NOMO-1 treated with dmso at 0.1 percent for 144 hours (cell line): Measurements from ENCODE around the gene RNU1-3.
"Not testable (repeated sequence)": the region's sequence is repeated elsewhere in the genome, so short reads cannot be mapped to it uniquely, and the experiment has no call there.

Experiments
- DNase-seq: peaks from one replicate; lab custom pipeline; 2025; ENCODE audit not compliant: unreplicated experiment; lab: John Stamatoyannopoulos, UW

Gene RNU1-3

DNA sequence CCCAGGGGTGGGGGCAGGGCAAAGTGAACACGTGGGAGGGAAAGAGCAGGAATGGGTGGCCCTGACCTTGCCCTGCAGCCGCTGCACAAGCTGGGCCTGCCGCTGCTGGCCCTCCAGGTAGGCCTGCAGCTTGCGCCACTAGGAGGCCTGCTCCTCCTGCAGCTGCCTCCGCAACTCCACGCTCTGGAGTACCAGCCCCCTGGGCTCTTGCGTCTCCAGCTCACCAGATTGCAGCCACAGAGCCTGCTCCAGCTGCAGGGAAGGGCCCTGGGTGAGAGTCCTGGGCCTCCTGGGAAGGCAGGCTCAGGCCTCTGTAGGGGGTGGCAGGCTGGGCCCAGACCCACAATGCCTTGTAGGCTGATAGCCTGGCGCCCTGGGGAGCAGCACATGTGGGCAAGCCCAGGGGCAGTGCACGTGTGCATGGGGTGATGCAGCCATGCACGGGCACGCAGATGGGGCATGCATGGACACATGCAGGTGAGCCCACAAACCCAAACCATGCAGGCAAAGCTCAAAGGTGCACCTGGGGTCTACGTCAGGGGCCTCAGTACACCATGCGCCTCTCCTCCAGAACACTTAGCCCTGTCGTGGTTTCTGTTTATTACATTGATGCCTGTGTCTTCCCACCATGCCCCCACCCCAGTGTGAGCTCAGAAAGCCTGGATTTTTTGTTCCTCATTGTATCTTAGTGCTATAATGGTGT, 9.6 kb downstream of the RNU1-3 start:
- not testable (repeated sequence) for DNase-seq

DNA sequence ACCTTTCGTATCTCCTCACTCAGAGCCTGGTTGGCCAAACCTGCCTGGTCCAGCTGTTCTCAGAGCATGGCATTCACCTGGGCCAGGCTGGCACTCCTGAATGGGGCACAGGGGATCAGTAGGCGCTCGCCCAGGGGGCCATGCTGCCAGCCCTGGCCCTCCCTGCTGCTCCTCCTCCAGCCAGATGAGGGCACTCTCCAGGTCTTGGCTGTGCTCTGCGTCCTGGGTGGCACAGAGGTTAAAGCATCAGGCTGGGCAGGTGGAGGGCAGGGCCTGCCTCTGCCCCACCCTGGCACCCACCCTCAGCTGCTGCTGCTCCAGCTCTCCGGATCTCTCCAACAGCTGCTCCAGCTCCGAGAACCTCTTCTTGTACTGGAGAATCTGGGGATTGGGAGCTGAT, 10.2 kb downstream of the RNU1-3 start:
- not testable (repeated sequence) for DNase-seq

DNA sequence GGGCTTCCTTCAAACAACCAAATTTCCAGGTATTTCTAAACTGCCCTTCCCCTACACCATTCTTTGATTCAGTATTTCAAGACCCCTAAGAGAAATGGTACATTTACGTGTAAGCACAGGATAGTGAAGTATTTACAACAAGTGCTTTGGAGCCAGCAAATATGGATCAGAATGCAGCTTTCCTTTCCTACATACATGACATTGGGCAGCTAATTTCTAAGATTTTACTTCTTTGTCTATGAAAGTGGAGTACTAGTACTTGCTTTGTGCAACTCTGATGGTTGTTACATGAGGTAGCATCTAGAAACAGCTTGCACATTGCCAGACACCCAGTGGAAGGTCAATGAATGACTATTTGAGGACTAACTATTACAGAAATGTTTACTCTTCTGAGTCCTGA, 15.2 kb downstream of the RNU1-3 start:
- DNase-seq, result not testable (repeated sequence)

DNA sequence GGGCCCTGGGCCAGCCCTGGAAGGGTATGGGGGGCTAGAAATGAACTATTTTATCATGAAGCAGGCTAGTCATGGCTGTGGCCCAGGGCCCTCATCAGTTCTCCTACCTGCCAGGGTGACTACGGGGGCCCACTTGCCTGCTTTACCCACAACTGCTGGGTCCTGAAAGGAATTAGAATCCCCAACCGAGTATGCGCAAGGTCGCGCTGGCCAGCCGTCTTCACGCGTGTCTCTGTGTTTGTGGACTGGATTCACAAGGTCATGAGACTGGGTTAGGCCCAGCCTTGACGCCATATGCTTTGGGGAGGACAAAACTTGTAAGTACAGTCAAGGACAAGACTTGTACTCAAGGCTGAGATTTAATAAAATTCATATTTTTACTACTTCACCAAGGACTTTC, 16.8 kb downstream of the RNU1-3 start:
- DNase-seq, result not testable (repeated sequence)

DNA sequence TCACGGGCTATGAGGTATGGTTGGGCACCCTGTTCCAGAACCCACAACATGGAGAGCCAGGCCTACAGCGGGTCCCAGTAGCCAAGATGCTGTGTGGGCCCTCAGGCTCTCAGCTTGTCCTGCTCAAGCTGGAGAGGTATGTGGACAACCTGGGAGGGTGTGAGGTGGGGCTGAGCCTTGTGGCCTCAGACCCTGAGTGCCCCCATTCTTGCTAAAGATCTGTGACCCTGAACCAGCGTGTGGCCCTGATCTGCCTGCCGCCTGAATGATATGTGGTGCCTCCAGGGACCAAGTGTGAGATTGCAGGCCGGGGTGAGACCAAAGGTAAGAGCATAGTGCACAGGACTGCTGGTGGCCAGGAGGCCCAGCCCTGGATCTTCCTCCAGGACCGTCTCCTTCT, 17.4 kb downstream of the RNU1-3 start:
- not testable (repeated sequence) for DNase-seq

DNA sequence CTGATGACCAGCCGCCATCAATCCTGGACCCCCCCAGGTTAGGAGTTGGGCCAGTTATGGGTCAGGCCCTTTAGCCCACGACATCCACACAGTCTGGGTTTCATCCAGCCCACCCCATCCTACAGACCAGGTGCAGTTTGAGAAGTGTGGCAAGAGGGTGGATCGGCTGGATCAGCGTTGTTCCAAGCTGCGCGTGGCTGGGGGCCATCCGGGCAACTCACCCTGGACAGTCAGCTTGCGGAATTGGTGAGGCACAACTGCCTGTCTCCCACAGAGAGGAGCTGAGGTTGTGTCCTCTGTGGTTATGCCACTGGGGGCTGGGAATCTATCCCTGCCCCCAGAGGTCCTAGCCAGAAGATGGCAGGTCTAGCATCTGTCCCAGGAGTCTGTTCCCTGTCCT, 18.0 kb downstream of the RNU1-3 start:
- DNase-seq, result not testable (repeated sequence)

DNA sequence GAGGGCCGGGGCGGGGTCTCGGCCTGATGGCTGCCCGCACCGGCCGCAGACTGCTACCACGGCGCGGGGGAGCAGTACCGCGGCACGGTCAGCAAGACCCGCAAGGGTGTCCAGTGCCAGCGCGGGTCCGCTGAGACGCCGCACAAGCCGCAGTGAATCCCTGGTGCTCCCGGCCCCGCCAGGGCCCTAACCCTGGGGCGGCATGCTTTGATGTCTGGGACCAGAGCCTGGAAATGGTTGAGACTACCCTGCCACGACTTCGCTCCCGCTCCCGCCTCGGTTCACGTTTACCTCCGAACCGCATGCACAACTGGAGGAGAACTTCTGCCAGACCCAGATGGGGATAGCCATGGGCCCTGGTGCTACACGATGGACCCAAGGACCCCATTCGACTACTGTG, 18.5 kb downstream of the RNU1-3 start:
- DNase-seq, result not testable (repeated sequence)

DNA sequence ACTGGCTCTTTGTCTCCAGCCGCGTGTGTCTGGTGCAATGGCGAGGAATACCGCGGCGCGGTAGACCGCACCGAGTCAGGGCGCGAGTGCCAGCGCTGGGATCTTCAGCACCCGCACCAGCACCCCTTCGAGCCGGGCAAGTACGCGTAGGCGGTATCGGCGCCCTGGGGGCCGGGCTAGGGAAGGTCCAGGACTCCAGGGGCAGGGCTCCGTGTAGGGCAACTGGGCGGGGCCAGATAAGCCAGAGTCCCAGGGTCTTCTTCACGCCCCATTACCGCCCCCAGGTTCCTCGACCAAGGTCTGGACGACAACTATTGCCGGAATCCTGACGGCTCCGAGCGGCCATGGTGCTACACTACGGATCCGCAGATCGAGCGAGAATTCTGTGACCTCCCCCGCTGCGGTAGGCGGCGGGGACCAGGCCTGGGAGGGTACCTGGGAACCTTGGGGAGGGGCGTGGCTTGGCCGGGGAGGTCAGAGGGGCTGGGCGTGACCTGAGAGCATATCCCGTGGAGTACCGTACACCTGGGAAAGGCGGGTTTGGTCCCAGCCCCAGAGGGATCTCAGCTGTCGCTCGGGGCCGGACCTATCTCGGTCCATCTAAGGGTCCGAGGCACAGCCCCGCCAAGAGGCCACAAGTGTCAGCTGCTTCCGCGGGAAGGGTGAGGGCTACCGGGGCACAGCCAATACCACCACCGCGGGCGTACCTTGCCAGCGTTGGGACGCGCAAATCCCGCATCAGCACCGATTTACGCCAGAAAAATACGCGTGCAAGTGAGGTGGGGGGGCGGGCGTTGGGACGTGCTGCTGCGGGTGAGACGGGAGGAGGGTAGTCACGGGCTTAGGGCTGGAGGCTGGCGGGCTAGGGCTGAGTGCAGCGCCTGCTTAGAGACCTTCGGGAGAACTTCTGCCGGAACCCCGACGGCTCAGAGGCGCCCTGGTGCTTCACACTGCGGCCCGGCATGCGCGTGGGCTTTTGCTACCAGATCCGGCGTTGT, 19.3 kb downstream of the RNU1-3 start:
- DNase-seq, result not testable (repeated sequence)

DNA sequence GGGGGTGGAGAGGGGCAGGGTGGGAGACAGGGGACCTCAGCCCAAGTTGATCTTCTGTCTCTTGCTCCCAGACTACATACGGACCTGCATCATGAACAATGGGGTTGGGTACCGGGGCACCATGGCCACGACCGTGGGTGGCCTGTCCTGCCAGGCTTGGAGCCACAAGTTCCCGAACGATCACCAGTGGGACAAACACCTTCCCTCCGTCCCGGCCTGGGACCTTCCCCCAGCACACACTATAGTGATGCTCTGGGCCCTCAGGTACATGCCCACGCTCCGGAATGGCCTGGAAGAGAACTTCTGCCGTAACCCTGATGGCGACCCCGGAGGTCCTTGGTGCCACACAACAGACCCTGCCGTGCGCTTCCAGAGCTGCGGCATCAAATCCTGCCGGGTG, 20.0 kb downstream of the RNU1-3 start:
- not testable (repeated sequence) for DNase-seq

DNA sequence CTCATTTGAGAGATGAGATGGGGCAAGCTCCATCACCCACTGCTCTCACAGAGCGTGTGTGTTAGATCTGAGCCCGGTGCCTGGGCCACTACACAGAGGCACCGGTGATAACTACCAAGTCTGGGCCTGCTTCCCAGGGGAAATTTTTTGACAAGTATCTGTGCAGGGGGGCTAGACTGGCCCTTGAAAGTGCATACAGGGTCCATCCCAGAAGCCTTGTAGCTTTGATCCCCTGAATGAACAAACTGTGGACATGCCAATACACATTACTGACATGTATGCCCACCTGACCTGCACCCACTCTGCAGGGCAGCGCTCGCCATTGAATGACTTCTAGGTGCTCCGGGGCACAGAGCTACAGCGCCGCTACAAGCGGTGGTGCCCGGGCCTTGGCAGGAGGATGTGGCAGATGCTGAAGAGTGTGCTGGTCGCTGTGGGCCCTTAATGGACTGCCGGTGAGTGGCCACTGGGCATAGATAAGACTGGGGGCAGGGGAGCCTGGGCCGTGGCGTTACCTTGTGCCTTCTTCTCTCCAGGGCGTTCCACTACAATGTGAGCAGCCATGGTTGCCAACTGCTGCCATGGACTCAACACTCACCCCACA, 20.6 kb downstream of the RNU1-3 start:
- not testable (repeated sequence) for DNase-seq

DNA sequence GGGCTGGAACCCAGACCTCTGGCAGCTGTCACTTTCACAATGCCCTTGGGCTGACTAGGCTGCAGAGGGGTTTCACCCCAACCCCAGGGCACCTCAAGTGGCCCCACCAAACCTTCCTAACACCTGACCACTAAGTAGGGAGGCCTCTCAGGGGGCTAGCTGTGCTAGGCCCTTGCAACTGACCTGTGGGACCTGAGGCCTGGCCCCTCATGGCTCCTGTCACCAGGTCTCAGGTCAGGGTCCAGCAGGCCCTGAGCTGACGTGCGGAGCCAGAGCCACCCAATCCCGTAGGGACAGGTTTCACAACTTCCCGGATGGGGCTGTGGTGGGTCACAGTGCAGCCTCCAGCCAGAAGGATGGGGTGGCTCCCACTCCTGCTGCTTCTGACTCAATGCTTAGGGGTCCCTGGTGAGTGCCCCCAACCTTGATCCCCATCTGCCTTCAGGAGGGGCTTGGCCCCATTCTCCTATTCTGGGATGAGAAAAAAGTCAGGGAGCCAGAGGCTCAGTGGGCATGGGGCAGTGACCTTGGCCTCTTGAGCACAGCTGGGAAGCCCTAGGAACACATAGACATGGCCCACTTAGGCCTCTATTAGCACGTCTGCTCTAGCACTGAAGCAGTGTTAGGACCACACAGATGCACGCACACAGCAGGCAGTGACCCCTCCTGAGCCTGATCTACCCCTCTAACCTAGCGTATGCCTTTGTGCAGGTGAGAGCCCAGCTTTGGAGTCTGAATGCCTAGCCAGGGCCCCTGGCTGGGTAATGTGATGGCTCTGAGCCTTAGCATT, 21.3 kb downstream of the RNU1-3 start:
- DNase-seq, result not testable (repeated sequence)

DNA sequence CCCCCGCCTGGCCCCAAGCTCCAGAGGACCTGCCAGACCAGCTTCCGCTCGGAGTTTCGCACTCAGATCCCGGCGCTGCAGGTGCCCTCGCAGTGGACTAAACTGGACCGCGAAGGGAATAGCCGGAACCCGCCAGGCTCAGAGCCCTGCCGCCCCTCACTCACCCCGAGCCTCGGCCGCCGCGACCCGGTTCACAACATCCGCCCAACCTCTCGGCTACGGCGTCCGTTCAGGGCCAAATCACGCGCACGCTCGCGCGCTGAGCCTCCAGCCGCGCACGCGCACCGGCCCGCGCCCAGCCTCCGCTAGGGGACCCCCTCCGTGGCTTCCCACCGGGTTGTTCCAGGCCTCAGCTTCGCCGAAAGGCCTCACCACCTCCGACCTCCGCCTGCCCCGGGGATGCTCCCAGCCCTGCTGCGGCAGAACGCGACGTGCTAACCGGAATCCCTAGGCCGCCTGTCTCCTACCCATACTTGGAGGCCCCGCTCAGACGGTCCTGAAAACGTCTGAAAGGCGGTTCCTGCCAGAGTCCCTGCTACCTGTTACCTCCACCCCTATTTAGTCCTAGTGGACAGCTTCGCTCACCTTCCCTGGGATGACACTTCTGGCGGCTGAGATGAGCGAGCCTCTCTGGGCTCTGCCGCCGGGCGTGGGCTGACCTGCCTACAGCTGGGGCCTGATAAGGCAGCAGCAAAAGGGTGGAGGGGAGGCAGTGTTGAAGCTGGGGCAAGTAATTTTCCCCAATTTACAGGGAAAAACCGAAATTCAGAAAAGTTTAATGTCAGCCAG, 22.1 kb downstream of the RNU1-3 start:
- peak; percentile 92 for DNase-seq

DNA sequence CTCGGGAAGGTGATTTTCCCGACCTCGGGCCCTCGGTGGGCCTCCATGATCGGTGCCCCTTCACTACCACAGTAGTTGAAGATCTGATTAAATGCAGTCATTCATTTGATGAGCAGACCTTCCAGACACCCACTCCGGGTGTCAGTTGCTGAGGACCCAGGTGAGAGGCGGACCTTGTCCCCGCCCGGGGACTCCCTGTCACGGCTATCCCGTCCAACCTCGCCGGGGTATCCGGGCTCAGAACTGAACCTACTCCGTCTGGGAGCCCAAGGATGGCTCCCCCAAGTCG, 22.6 kb downstream of the RNU1-3 start:
- no peak for DNase-seq

DNA sequence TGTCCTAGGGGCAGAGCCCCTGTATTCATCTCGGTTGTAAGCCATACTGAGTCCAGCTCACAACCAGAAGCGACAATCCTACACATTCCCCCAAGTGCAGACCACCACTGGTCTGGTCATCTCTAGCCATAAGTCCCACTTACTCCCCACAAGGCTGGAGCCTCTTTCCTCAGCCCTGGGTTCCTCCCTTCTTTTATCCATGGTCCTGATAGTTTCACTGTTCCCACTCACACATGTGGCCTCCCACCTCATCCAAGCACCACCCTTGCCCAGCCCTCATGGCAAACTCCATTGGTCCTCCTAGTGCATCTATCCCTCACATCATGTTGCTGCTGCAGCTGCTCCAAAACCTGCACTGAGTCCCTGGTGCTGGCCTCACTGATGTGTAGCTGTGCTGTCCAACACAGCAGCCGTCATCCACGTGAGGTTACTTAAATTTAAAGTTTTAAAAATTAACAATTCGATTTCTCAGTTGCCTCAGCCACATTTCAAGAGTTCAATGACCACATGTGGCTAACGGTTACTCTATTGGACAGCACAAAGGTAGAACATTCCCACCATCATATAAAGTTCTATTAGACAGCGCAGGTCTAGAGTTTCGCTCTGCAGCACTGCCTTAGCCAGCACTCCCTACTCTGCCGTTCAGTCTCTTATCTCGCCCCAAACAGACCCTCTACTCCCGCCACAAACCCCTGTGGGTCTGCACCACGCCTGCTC, 23.1 kb downstream of the RNU1-3 start:
- peak; percentile 27 for DNase-seq

DNA sequence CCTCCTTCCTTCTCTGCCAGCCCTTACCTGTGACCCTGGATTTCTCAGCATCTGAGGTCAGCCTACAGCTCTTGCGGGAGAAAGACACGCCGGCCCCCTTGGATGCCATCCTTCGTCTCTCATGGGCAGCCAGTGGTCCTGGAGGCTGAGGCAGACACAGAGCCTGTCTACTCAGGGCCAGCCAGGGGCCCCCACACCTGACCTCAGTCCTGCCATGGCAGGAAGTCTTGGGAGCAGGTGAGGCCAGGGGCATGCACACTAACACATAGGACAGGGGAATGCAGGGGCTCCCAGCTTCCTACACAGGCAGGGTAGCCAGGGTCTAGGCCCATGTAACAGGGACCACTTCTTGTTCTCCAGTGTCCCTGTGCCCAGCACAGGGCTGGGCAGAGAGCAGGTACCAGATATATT, 23.7 kb downstream of the RNU1-3 start:
- DNase-seq, result not testable (repeated sequence)

DNA sequence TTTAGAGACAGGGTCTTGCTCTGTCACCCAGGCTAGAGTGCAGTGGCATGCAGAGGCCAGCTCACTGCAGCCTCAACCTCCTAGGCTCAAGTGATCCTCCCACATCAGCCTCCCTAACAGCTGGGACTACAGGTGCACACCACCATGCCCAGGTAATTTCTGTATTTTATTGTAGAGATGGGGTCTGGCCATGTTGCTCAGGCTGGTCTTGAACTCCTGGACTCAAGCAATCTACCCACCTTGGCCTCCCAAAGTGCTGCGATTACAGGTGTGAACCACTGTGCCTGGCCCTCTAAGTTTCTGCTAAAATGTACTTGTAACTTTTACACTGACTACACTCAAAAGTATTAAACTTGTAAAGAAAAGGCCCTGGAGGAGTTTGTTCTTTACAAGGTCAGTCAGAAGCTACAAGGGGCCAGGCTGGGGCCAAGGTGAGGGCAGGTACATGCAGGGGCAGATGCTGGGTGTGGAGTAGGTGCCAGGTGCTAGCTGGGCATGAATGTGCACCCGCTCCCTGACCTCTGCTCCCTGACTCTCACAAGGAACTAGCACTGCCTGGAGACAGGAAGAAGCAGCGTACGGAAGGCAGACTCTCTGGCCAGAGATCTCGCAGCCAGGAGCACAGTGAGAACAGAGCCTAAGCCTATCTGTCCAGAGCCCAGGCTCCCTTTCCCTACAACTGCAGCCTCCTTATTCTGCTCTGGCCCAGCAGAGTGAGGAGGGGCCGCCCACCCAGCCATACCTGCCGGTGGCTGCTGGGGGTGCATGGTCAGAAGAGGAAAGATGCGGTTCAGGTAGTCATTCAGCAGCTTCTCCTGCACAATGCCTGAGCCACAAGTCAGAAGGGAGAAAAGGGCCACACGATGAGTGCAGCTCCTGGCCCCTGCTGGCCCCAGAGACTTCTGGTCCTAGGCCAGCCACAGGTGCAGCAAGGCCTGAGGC, 24.5 kb downstream of the RNU1-3 start:
- DNase-seq, result not testable (repeated sequence)

DNA sequence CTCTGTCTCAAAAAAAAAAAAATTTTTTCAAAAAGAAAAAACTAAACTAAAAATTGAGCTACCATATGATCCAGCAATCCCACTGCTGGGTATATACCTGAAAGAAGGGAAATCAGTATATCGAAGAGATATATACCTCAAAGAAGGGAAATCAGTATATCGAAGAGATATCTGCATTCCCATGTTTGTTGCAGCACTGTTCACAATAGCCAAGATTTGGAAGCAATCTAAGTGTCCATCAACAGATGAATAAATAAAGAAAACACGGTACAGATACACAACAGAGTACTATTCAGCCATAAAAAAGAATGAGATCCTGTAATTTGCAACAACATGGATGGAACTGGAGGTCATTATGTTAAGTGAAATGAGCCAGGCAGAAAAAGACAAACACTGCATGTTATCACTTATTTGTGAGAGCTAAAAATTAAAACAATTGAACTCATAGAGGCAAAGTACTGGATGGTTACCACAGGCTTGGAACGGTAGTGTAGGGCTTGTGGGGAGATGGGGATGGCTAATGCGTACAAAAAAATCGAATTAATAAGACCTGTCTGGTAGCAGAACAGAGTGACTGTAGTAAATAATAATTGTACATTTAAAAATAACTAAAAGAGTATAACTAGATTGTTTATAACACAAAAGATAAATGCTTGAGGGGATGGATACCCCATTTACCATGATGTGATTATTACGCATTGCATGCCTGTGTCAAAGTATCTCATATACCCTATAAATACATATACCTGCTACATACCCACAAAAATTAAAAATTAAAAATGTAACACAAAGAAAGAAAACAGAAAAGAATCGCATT, 25.4 kb downstream of the RNU1-3 start:
- DNase-seq, result not testable (repeated sequence)
